Right lobe of liver (tissue), 4 donors: ENCODE results near the gene CFAP61.

Source experiments
- CTCF ChIP-seq, 4 donors: fragments of 200-600 bp in 3 of 4; fragments of 450-650 bp in 1 of 4; IDR thresholded peaks; one replicate each; pipeline versions ENCODE4 v1.5.1 to v1.8.0; 2016 to 2022; ENCODE audit warnings: antibody characterized with exemption in 4 of 4, mild to moderate bottlenecking in 2 of 4
- POLR2A ChIP-seq: fragments of 450-650 bp; IDR thresholded peaks from one replicate; pipeline ENCODE4 v1.6.1; 2017; ENCODE audit warnings: antibody characterized with exemption, mild to moderate bottlenecking
- donor health status: DM: no; HTN: no; CAD: no.
- donor health status: DM: no; HTN: no; CAD: no.
- donor health status: DM: no; HTN: yes; CAD: no.

DNA sequence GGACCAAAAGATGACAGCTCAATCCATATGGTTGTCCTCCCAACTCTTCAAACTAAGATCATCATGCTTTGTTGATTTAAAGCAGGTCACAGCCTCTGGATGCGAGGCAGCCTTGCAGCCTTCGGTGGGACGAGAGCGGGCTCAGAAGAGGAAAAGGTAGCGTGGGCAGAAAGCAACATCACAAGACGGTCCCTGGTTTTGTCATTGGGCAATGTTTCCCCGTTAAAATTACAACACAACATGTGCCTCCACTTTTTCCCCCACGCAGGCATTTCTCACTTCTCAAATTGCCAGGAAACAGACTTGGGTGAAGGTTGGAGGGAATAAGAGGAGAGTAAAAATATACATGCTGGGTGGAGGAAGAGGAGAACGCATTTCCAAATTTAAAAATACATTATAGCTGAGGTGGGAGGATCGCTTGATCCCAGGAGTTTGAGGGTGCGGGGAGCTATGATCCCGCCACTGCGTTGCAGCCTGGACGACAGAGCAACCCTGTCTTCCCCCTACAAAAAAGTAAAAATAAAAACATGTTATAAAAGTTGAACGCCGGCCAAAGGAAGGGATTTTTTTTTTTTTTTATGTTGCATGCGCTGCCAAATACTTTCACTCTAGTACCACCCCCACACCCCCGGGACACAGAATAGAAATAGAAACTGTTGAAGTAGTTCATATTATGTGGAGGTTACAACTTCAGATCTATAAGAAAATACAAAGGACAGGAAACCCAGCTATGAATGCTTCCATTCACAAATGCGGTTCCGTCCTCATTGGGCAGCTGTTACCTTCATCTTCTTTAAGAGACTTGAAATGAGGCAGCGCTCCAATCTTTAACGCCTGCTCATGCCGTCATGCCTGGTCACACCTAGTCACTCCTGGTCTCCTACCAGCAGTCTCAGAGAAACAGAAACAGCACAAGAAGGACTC lies 49.0 kb upstream of the CFAP61 start:
- TF ChIP-seq CTCF (IDR thresholded peaks at IDR 0.05), result no peak
- TF ChIP-seq POLR2A, result no peak
